NB4 (cell line): ENCODE measurements around the gene CREB5.
"Not testable (repeated sequence)": the region's sequence is repeated elsewhere in the genome, so short reads cannot be mapped to it uniquely, and the experiment has no call there.

ENCODE experiments used
- DNase-seq: peaks from one replicate; pipeline ENCODE4 v3.0.0; 2010; ENCODE audit warnings: low read depth
- H3K4me3 ChIP-seq: one replicate; pipeline ENCODE4 v1.5.1; 2011; ENCODE audit warnings: mild to moderate bottlenecking, low read depth, low read length, moderate library complexity
- MYC ChIP-seq: IDR thresholded peaks from 2 replicates; pipeline ENCODE4 v1.6.1; 2011; ENCODE audit warnings: low read depth, low read length
- POLR2A ChIP-seq: IDR thresholded peaks from 2 replicates; pipeline ENCODE4 v1.6.1; 2011; ENCODE audit warnings: mild to moderate bottlenecking; ENCODE audit not compliant: insufficient read length; ENCODE audit errors: extremely low read depth
- TF ChIP-seq, protein P1 (sequence below): IDR thresholded peaks from 2 replicates; pipeline ENCODE4 v1.6.1; 2011; ENCODE audit warnings: low read depth, low read length
- TF ChIP-seq, protein P2 (sequence below): IDR thresholded peaks from one replicate; pipeline ENCODE4 v1.5.1; 2012; ENCODE audit warnings: low read depth, low read length

The CREB5 gene

DNA sequence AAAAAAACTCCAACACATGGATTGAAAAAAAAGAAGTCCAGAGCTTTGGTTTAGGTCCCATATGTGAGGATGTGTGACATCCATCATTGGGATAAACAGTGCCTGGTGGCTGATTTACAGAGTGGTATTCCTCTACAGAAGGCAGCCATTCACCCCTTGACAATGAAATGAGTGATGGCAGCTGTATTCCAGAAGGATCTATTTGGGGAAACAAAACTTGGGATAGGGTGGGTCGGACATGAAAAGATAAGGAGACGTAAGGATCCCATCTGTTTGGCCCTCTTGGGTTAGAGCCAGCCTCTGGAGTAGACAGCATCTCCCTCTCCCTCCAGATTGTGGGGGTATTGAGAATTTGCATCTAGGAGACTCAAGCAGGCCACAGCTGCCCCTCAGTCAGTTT is 15.2 kb upstream of the CREB5 start:
- H3K4me3 ChIP-seq = no peak overlapping the region
- DNase-seq = no peak
- TF ChIP-seq POLR2A (no peak), MYC (no peak)
- TF ChIP-seq, protein P1, sequence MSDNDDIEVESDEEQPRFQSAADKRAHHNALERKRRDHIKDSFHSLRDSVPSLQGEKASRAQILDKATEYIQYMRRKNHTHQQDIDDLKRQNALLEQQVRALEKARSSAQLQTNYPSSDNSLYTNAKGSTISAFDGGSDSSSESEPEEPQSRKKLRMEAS = no peak
- TF ChIP-seq, protein P2, sequence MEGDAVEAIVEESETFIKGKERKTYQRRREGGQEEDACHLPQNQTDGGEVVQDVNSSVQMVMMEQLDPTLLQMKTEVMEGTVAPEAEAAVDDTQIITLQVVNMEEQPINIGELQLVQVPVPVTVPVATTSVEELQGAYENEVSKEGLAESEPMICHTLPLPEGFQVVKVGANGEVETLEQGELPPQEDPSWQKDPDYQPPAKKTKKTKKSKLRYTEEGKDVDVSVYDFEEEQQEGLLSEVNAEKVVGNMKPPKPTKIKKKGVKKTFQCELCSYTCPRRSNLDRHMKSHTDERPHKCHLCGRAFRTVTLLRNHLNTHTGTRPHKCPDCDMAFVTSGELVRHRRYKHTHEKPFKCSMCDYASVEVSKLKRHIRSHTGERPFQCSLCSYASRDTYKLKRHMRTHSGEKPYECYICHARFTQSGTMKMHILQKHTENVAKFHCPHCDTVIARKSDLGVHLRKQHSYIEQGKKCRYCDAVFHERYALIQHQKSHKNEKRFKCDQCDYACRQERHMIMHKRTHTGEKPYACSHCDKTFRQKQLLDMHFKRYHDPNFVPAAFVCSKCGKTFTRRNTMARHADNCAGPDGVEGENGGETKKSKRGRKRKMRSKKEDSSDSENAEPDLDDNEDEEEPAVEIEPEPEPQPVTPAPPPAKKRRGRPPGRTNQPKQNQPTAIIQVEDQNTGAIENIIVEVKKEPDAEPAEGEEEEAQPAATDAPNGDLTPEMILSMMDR = no peak

- TF ChIP-seq, protein P1 = no peak
- TF ChIP-seq MYC = no peak
- no peak for TF ChIP-seq POLR2A
- TF ChIP-seq, protein P2 = no peak
Measured at GRCh38 chr7:28400838-28401360, 11.4 kb upstream of the CREB5 start.

GRCh38 chr7:28401567-28401966 is 10.8 kb upstream of the CREB5 start:
- H3K4me3 ChIP-seq, DNase-seq: not testable (repeated sequence)

More at GRCh38 chr7:28400838-28401360, 11.4 kb upstream of the CREB5 start:
- no peak overlapping the region for H3K4me3 ChIP-seq
- no peak for DNase-seq

DNA sequence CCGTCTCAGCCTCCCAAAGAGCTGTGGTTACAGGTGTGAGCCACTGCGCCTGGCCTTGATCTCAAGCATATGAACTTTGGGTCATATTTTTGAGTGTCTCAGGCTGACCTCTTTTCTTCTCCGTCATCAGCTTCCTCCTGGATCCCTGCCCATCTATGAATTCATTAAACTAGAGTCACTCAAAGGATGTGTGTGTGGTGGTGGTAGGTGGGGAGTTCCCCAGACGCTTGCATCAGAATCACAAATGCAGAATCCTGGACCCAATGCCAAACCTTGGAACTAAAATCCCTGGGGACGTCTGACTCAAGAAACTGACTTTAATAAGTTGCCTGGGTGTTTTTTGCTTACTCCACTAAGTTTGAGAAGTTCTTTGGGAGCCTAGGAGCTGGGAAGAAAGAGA is 6.7 kb upstream of the CREB5 start:
- no peak overlapping the region for H3K4me3 ChIP-seq
- TF ChIP-seq POLR2A (no peak), MYC (no peak)
- TF ChIP-seq, protein P1 = no peak
- TF ChIP-seq, protein P2 = no peak
- DNase-seq = no peak

DNA sequence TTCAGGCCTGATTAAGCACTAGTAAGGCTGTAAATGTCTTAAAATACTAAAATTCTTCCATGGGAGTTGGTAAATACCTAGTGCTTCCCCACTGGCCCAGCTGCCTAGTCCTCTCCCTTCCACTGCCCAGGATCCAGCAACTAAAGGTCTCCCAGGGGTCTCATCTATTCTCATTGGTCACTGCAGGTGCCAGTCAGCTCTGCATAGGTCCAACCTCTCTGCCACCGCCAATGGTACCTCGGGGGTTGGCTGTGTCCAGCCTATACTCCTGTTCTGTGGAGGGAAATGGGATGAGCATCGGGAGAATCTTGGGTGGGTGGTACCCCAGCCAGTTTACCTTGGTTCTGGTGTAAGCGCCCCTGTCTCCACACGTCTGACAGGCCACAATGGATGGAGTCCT is 6.1 kb upstream of the CREB5 start:
- H3K4me3 ChIP-seq = no peak overlapping the region
- TF ChIP-seq, protein P1 = no peak
- TF ChIP-seq, protein P2 = no peak
- TF ChIP-seq MYC = no peak
- TF ChIP-seq POLR2A = no peak
- DNase-seq = no peak

- no peak for DNase-seq
- no peak overlapping the region for H3K4me3 ChIP-seq
- TF ChIP-seq, protein P1 = no peak
- TF ChIP-seq MYC = no peak
- TF ChIP-seq POLR2A = no peak
- TF ChIP-seq, protein P2 = no peak
Measured at GRCh38 chr7:28407651-28408050, 4.7 kb upstream of the CREB5 start.
